WTC11 (cell line): ENCODE data around the gene GFPT2. TPM values are rescaled to one million over a fixed set of nuclear protein-coding genes. Genes with fewer than 3 reads are reported as not detected.
A peak's percentile ranks its signal among the peaks of the same experiment; 100 is the strongest.

Experiments
- ATAC-seq: fragments of 200-7000 bp; cut with Tn5 transposase; 2 replicates; pipeline ENCODE4 v1.10.0; 2021; ENCODE audit warnings: mild to moderate bottlenecking, moderate library complexity
- CTCF ChIA-PET: fragments of 300-600 bp; sonication (Branson Sonifier 250); formaldehyde crosslinking; loops from one replicate; lab custom pipeline; 2021; ENCODE audit warnings: antibody characterized with exemption; lab: Charles Lee
- POLR2A ChIA-PET: fragments of 350-600 bp; sonication (Branson Sonifier 250); formaldehyde crosslinking; loops from one replicate; lab custom pipeline; 2021; ENCODE audit warnings: antibody characterized with exemption; lab: Charles Lee
- DNase-seq: peaks from one replicate; pipeline ENCODE4 v3.0.0; 2021; ENCODE audit warnings: low spot score
- H3K27ac Mint-ChIP-seq: 2 replicates; pipeline ENCODE4 v1.8.0; 2021; ENCODE audit warnings: mixed read lengths
- H3K27me3 Mint-ChIP-seq: 2 replicates; pipeline ENCODE4 v1.8.0; 2021; ENCODE audit warnings: low read depth, mild to moderate bottlenecking, moderate library complexity, mixed read lengths
- H3K36me3 Mint-ChIP-seq: 2 replicates; pipeline ENCODE4 v1.8.0; 2021; ENCODE audit warnings: mixed read lengths
- H3K4me1 Mint-ChIP-seq: 2 replicates; pipeline ENCODE4 v1.8.0; 2022; ENCODE audit warnings: mixed read lengths
- H3K4me3 Mint-ChIP-seq: 2 replicates; pipeline ENCODE4 v1.8.0; 2021; ENCODE audit warnings: mild to moderate bottlenecking, moderate library complexity, mixed read lengths
- H3K9me3 Mint-ChIP-seq: 2 replicates; pipeline ENCODE4 v1.8.0; 2021; ENCODE audit warnings: mixed read lengths
- AFF4 ChIP-seq: sonication (generic); formaldehyde crosslinking; IDR thresholded peaks from 2 replicates; pipeline ENCODE4 v1.8.1; 2023; ENCODE audit warnings: mild to moderate bottlenecking, missing genetic modification reagents, borderline replicate concordance
- ARID4B ChIP-seq: sonication (generic); formaldehyde crosslinking; IDR thresholded peaks from 2 replicates; pipeline ENCODE4 v1.8.0; 2023; ENCODE audit warnings: missing genetic modification reagents, mild to moderate bottlenecking, borderline replicate concordance
- ATF1 ChIP-seq: sonication (generic); formaldehyde crosslinking; IDR thresholded peaks from 2 replicates; pipeline ENCODE4 v1.8.1; 2023; ENCODE audit warnings: mild to moderate bottlenecking, moderate library complexity, missing genetic modification reagents
- ATF3 ChIP-seq: sonication (generic); formaldehyde crosslinking; conservative IDR thresholded peaks from 2 replicates; pipeline ENCODE4 v1.8.1; 2022; ENCODE audit warnings: mild to moderate bottlenecking, missing genetic modification reagents
- CBFB ChIP-seq: sonication (generic); formaldehyde crosslinking; IDR thresholded peaks from 2 replicates; pipeline ENCODE4 v1.8.1; 2022; ENCODE audit warnings: mild to moderate bottlenecking, low read depth, missing genetic modification reagents
- CREB1 ChIP-seq: sonication (generic); formaldehyde crosslinking; IDR thresholded peaks from 2 replicates; pipeline ENCODE4 v1.8.0; 2023; ENCODE audit warnings: mild to moderate bottlenecking, missing genetic modification reagents
- CREM ChIP-seq: sonication (generic); formaldehyde crosslinking; IDR thresholded peaks from 2 replicates; pipeline ENCODE4 v1.8.1; 2022; ENCODE audit warnings: mild to moderate bottlenecking, missing genetic modification reagents, moderate library complexity
- CTCF ChIP-seq: fragments of 200-600 bp; IDR thresholded peaks from 2 replicates; pipeline ENCODE4 v1.8.0; 2022; ENCODE audit warnings: antibody characterized with exemption
- FOXJ3 ChIP-seq: sonication (generic); formaldehyde crosslinking; IDR thresholded peaks from 2 replicates; pipeline ENCODE4 v1.9.0; 2021; ENCODE audit warnings: missing genetic modification reagents, mild to moderate bottlenecking, borderline replicate concordance
- FOXK1 ChIP-seq: sonication (generic); formaldehyde crosslinking; IDR thresholded peaks from 2 replicates; pipeline ENCODE4 v1.8.0; 2022; ENCODE audit warnings: mild to moderate bottlenecking, moderate library complexity, missing genetic modification reagents
- NFE2L1 ChIP-seq: sonication (generic); formaldehyde crosslinking; IDR thresholded peaks from 2 replicates; pipeline ENCODE4 v1.8.1; 2023; ENCODE audit warnings: missing genetic modification reagents
- STAT6 ChIP-seq: sonication (generic); formaldehyde crosslinking; conservative IDR thresholded peaks from 2 replicates; pipeline ENCODE4 v1.8.1; 2023; ENCODE audit warnings: mild to moderate bottlenecking, low read depth, missing genetic modification reagents, moderate library complexity
- TCF7 ChIP-seq: sonication (generic); formaldehyde crosslinking; IDR thresholded peaks from 2 replicates; pipeline ENCODE4 v1.8.0; 2022; ENCODE audit warnings: mild to moderate bottlenecking, low read depth, missing genetic modification reagents, moderate library complexity
- ZNF263 ChIP-seq: sonication (generic); formaldehyde crosslinking; IDR thresholded peaks from 2 replicates; pipeline ENCODE4 v1.8.1; 2022; ENCODE audit warnings: low read depth, mild to moderate bottlenecking, moderate library complexity, missing genetic modification reagents
- ZNF317 ChIP-seq: sonication (generic); formaldehyde crosslinking; IDR thresholded peaks from 2 replicates; pipeline ENCODE4 v1.8.1; 2023; ENCODE audit warnings: low read depth, mild to moderate bottlenecking, moderate library complexity, missing genetic modification reagents, borderline replicate concordance
- ZNF425 ChIP-seq: fragments of 250-450 bp; sonication (Bioruptor Pico); conservative IDR thresholded peaks from 2 replicates; pipeline ENCODE4 v1.9.0; 2021; ENCODE audit warnings: mild to moderate bottlenecking
- total RNA-seq: library from RNA; stranded (reverse); gene quantifications from 3 replicates; pipeline ENCODE4 v1.2.3, GENCODE V29; 2021

Gene GFPT2
- total RNA-seq, 1 experiment from 2014 or later, result 124 TPM

GRCh38 chr5:180315762-180316212, 37.3 kb downstream of the GFPT2 start:
- CTCF ChIA-PET, result interaction anchor here (0.5 to 4.5 kb wide), 37 partner anchors 9 to 958 kb away, joined by 3 to 76 read pairs (median 5); partner anchors contain the start of genes MAPK9 and RASGEF1C
- DNase-seq, result peak; percentile 81
- 0 out of 2 replicates have a peak overlapping the region, but pooled peaks have one; percentile 76 for H3K27ac Mint-ChIP-seq
- no peak for TF ChIP-seq ZNF425 (CRISPR knock-in tag)
- TF ChIP-seq AFF4 (CRISPR knock-in tag), result no peak
- TF ChIP-seq ATF3 (CRISPR knock-in tag), result no peak
- TF ChIP-seq ZNF317, result no peak
- TF ChIP-seq STAT6 (CRISPR knock-in tag), result no peak
- TF ChIP-seq CREM (CRISPR knock-in tag), result no peak
- TF ChIP-seq CTCF, result peak; percentile 93
- no peak for TF ChIP-seq CBFB (CRISPR knock-in tag)
- TF ChIP-seq FOXJ3 (CRISPR knock-in tag), result no peak
- TF ChIP-seq ARID4B, result no peak
- no peak for TF ChIP-seq ATF1 (CRISPR knock-in tag)
- TF ChIP-seq TCF7 (CRISPR knock-in tag), result no peak
- TF ChIP-seq CREB1, result no peak
- TF ChIP-seq FOXK1 (CRISPR knock-in tag), result no peak
- TF ChIP-seq NFE2L1 (CRISPR knock-in tag), result no peak
- 0 out of 2 replicates have a peak, but pooled peaks have one; percentile 46 for TF ChIP-seq ZNF263 (CRISPR knock-in tag)
- H3K27me3 Mint-ChIP-seq, result no peaks in the 10 kb centered on the region
- H3K36me3 Mint-ChIP-seq, result peaks cover 69% of the 10 kb centered on the region
- no peaks in the 10 kb centered on the region for H3K9me3 Mint-ChIP-seq
- peak overlapping the region; percentile 20; the same call in 1 of the 2 replicates for H3K4me3 Mint-ChIP-seq
- ATAC-seq, result peak; percentile 58
- peaks cover 21% of the 10 kb centered on the region for H3K4me1 Mint-ChIP-seq
- POLR2A ChIA-PET, result interaction anchor here (0.5 to 0.9 kb wide), 2 partner anchors 21 to 474 kb away, joined by 3 to 5 read pairs; no protein-coding TSS in a partner anchor
